HUES48 (cell line): ENCODE measurements around the gene CLMN.

Experiments used
- H3K27ac ChIP-seq: one replicate; pipeline ENCODE4 v1.7.0; 2013; ENCODE audit warnings: low read depth, low read length, inconsistent platforms
- H3K27me3 ChIP-seq: 2 replicates; pipeline ENCODE4 v1.6.1; 2013; ENCODE audit warnings: mild to moderate bottlenecking, low read length; ENCODE audit not compliant: control insufficient read depth, insufficient read depth
- H3K36me3 ChIP-seq: 2 replicates; pipeline ENCODE4 v1.6.1; 2013; ENCODE audit warnings: low read length; ENCODE audit not compliant: control insufficient read depth, insufficient read depth
- H3K4me1 ChIP-seq: 2 replicates; pipeline ENCODE4 v1.6.1; 2013; ENCODE audit warnings: mild to moderate bottlenecking, low read length; ENCODE audit not compliant: control insufficient read depth, insufficient read depth
- H3K4me3 ChIP-seq: 2 replicates; pipeline ENCODE4 v1.5.1; 2013; ENCODE audit warnings: mild to moderate bottlenecking, low read depth, low read length
- H3K9ac ChIP-seq: 2 replicates; pipeline ENCODE4 v1.6.1; 2013; ENCODE audit warnings: mild to moderate bottlenecking, low read depth, low read length, moderate library complexity
- H3K9me3 ChIP-seq: 2 replicates; pipeline ENCODE4 v1.6.1; 2013; ENCODE audit warnings: low read length; ENCODE audit not compliant: control insufficient read depth, insufficient read depth

Gene CLMN

GRCh38 chr14:95174184-95174792 lies 145.4 kb downstream of the CLMN start:
- no peak overlapping the region for H3K9ac ChIP-seq
- no peaks in the 10 kb centered on the region for H3K4me1 ChIP-seq
- H3K27me3 ChIP-seq = no peaks in the 10 kb centered on the region
- H3K4me3 ChIP-seq = no peak overlapping the region
- no peak overlapping the region for H3K27ac ChIP-seq
- H3K36me3 ChIP-seq = no peaks in the 10 kb centered on the region
- no peaks in the 10 kb centered on the region for H3K9me3 ChIP-seq

- no peak overlapping the region for H3K9ac ChIP-seq
- H3K27me3 ChIP-seq = no peaks in the 10 kb centered on the region
- H3K27ac ChIP-seq = no peak overlapping the region
- no peaks in the 10 kb centered on the region for H3K4me1 ChIP-seq
- no peaks in the 10 kb centered on the region for H3K36me3 ChIP-seq
- H3K9me3 ChIP-seq = no peaks in the 10 kb centered on the region
- H3K4me3 ChIP-seq = no peak overlapping the region
Measured at GRCh38 chr14:95173518-95173917, 146.2 kb downstream of the CLMN start.

GRCh38 chr14:95167177-95167576 lies 152.5 kb downstream of the CLMN start:
- H3K27ac ChIP-seq = no peak overlapping the region
- H3K36me3 ChIP-seq = no peaks in the 10 kb centered on the region
- no peak overlapping the region for H3K9ac ChIP-seq
- H3K4me3 ChIP-seq = no peak overlapping the region
- no peaks in the 10 kb centered on the region for H3K9me3 ChIP-seq
- H3K4me1 ChIP-seq = peaks cover 11% of the 10 kb centered on the region
- H3K27me3 ChIP-seq = no peaks in the 10 kb centered on the region

GRCh38 chr14:95165517-95165916 lies 154.2 kb downstream of the CLMN start:
- H3K36me3 ChIP-seq = no peaks in the 10 kb centered on the region
- no peak overlapping the region for H3K9ac ChIP-seq
- H3K4me1 ChIP-seq = peaks cover 11% of the 10 kb centered on the region
- no peak overlapping the region for H3K27ac ChIP-seq
- no peaks in the 10 kb centered on the region for H3K27me3 ChIP-seq
- no peak overlapping the region for H3K4me3 ChIP-seq
- H3K9me3 ChIP-seq = no peaks in the 10 kb centered on the region

DNA sequence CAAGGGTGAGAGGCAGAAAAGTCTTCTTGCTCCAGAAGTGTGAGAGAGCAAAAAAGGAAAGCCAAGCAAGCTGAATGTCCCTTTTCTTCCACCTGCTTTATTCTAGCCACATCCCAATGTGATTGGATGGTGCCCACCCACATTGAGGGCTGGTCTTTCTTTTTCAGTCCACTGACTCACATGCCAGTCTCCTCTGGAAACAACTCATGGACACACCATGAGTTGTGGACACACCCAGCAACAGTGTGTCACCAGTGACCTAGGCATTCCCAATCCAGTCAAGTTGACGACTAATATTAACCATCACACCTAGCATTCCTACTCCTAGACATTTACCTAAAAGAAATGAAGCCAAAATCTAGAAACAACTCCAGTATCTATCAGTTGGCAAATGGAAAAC lies 155.2 kb downstream of the CLMN start:
- H3K27me3 ChIP-seq = no peaks in the 10 kb centered on the region
- H3K4me3 ChIP-seq = no peak overlapping the region
- no peaks in the 10 kb centered on the region for H3K36me3 ChIP-seq
- H3K4me1 ChIP-seq = peaks cover 11% of the 10 kb centered on the region
- no peaks in the 10 kb centered on the region for H3K9me3 ChIP-seq
- H3K27ac ChIP-seq = no peak overlapping the region
- H3K9ac ChIP-seq = no peak overlapping the region

- peaks cover 11% of the 10 kb centered on the region for H3K4me1 ChIP-seq
- no peaks in the 10 kb centered on the region for H3K27me3 ChIP-seq
- no peak overlapping the region for H3K4me3 ChIP-seq
- no peaks in the 10 kb centered on the region for H3K36me3 ChIP-seq
- no peak overlapping the region for H3K27ac ChIP-seq
- H3K9ac ChIP-seq = no peak overlapping the region
- no peaks in the 10 kb centered on the region for H3K9me3 ChIP-seq
Measured at GRCh38 chr14:95163666-95164065, 156.0 kb downstream of the CLMN start.

GRCh38 chr14:95163132-95163531 lies 156.6 kb downstream of the CLMN start:
- Histone ChIP-seq H3K9ac (no peak overlapping the region), H3K36me3 (no peaks in the 10 kb centered on the region), H3K9me3 (no peaks in the 10 kb centered on the region), H3K27me3 (no peaks in the 10 kb centered on the region), H3K4me1 (peaks cover 11% of the 10 kb centered on the region), H3K27ac (no peak overlapping the region), H3K4me3 (no peak overlapping the region)

- peaks cover 11% of the 10 kb centered on the region for H3K4me1 ChIP-seq
Measured at GRCh38 chr14:95162641-95163040, 157.1 kb downstream of the CLMN start.

DNA sequence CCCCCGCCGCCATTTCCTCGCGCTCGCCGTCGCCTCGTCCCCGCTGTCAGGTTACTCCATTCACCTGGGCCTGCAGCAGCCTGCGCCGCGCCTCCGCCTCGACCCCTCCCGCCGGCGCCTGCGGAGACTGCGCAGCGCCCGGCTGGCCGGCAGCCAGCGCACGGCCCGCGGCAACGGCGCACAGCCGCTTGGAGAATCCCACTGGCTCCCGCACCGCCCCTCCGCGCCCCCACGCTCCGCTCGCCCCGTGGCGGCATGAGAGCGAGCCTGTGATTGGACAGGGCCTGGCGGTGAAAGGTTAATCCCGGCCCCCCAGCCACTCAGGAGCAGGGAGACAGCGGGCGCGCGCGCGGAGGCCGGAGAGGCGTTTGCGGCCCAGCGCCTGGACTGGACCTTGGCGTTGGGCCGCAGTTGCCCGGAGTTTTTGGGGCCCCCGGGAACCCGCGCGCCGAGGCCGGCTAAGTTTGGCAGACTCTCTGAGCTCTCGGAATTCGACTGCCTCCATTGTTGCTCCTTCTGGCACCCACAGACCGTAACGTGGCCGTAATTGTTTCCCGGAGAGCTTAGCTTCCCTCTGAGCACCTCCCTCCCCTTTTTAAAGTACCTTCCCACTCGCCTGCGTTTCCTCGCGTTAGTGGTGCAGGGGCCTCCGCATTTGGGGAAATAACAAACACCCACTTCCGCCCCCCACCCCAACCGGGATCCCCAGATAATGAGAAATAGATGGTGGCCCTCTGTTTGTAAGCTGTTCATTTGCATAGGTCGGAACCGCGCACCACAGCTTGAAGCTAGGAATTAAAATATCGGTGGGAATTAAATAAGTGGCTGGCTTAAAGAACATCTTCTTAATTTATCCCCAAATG lies 162.2 kb downstream of the CLMN start, which contains the start of gene DICER1:
Gene DICER1 (minus strand): TSS at position 203 of the 863 bp plus-strand sequence. CDS start 24,071 bp downstream, outside the sequence.
- Histone ChIP-seq H3K9ac (peak within 1 kb of the TSS; percentile 87), H3K9me3 (no peaks in the 10 kb centered on the region), H3K4me1 (peaks cover 19% of the 10 kb centered on the region), H3K36me3 (no peaks in the 10 kb centered on the region), H3K27me3 (no peaks in the 10 kb centered on the region), H3K27ac (peak within 1 kb of the TSS; percentile 91), H3K4me3 (peak within 1 kb of the TSS; percentile 80)

More at GRCh38 chr14:95162641-95163040, 157.1 kb downstream of the CLMN start:
- Histone ChIP-seq H3K4me3 (no peak overlapping the region), H3K36me3 (no peaks in the 10 kb centered on the region), H3K27me3 (no peaks in the 10 kb centered on the region), H3K9me3 (no peaks in the 10 kb centered on the region), H3K27ac (no peak overlapping the region), H3K9ac (no peak overlapping the region)

GRCh38 chr14:95157048-95157326 lies 162.7 kb downstream of the CLMN start:
- Histone ChIP-seq H3K4me3 (peak overlapping the region; percentile 80), H3K27me3 (no peaks in the 10 kb centered on the region), H3K9ac (peak overlapping the region; percentile 76; the same call in 1 of the 2 replicates), H3K36me3 (no peaks in the 10 kb centered on the region), H3K4me1 (peaks cover 23% of the 10 kb centered on the region), H3K9me3 (no peaks in the 10 kb centered on the region), H3K27ac (peak overlapping the region; percentile 91)
